GM06990 (cell line): ENCODE data around the gene ZBTB7B.

Experiments used
- DNase-seq: peaks from one replicate; pipeline ENCODE4 v3.0.0-alpha.2; 2011; ENCODE audit not compliant: insufficient read length; ENCODE audit errors: extremely low read depth
- H3K27me3 ChIP-seq: replicated peaks from 2 replicates; pipeline ENCODE4 v1.6.0; 2011; ENCODE audit warnings: low read length; ENCODE audit not compliant: control insufficient read depth, insufficient read depth
- H3K36me3 ChIP-seq: 2 replicates; pipeline ENCODE4 v1.5.1; 2011; ENCODE audit warnings: low read length; ENCODE audit not compliant: control insufficient read depth, insufficient read depth
- H3K4me3 ChIP-seq: replicated peaks from 2 replicates; pipeline ENCODE4 v1.5.1; 2011; ENCODE audit warnings: low read depth, mild to moderate bottlenecking, control low read depth, low read length
- TF ChIP-seq, protein P1 (sequence below): IDR thresholded peaks from 2 replicates; pipeline ENCODE4 v1.5.1; 2011; ENCODE audit warnings: low read length, control low read depth, mild to moderate bottlenecking, inconsistent platforms; ENCODE audit not compliant: insufficient read depth, poor library complexity, severe bottlenecking

The ZBTB7B gene

DNA sequence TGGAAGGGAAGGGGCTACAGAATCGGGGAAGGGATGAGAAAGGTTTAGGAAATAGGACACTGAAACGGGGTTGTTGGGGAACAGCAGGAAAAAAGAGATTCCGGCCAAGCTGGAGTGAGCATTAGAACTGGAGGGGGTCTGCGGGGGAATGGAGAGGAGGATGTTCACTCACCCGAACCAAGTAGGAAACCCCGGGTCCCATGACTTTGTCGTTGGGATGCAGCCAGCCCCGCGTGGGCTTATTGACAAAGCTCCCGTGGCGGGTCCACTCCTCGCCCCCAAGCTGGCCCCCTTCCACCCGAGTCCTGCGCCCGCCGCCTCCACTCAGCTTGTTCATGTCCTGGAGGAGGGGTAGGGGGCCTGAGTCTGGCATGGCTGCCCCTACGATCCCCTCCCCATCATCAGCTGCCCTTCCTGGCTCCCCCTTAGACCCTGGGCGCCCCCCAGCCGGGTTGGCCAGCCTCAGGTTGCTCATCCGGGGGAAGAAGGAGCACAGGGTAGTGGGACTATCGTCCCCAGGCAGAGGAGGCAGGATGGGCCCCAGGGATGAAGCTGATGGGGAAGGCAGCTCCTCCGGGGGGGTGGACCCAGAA is 32.6 kb upstream of the ZBTB7B start:
- Histone ChIP-seq H3K27me3 (no peaks in the 10 kb centered on the region), H3K4me3 (peak overlapping the region; percentile 39), H3K36me3 (peaks cover 31% of the 10 kb centered on the region)
- DNase-seq: no peak
- TF ChIP-seq, protein P1, sequence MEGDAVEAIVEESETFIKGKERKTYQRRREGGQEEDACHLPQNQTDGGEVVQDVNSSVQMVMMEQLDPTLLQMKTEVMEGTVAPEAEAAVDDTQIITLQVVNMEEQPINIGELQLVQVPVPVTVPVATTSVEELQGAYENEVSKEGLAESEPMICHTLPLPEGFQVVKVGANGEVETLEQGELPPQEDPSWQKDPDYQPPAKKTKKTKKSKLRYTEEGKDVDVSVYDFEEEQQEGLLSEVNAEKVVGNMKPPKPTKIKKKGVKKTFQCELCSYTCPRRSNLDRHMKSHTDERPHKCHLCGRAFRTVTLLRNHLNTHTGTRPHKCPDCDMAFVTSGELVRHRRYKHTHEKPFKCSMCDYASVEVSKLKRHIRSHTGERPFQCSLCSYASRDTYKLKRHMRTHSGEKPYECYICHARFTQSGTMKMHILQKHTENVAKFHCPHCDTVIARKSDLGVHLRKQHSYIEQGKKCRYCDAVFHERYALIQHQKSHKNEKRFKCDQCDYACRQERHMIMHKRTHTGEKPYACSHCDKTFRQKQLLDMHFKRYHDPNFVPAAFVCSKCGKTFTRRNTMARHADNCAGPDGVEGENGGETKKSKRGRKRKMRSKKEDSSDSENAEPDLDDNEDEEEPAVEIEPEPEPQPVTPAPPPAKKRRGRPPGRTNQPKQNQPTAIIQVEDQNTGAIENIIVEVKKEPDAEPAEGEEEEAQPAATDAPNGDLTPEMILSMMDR: no peak

DNA sequence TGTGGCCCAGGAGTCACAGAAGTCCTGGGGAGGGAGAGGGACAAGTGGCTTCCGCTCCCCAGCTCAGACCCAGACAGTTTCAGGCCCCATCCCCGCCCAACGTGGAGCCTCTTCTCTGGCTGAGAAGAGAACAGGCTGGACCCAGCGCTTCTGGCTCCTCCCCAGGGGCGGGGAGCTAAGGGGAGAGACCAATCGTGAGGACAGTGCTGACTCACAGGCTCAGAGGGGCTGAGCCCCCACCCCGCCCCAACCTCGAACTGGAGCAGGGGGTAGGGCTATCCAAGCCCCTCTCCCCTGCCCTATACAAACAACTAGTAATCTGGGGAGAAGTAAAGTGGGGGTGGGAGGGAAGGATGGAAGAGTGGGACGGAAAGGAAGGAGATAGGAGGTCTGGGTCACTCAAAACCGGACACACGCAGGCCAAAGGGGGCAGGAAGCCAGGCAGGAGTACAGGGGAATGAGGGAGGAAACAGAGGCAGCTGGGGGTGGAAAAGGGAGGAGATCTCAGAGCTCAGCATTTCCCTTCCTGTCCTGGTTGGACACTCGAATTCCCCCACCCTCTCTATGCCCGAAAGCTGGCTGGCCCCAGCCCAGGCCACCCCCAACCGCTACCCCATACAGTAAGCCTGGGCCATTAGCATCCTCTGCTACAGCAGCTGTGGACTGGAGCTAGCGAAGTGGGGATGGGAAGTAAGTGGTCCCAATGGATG is 31.8 kb upstream of the ZBTB7B start, which contains the start of gene SHC1:
TSS of gene SHC1 (minus strand) at position 117 of the 710 bp plus-strand sequence. CDS start 221 bp downstream, outside the sequence.
- no peak for DNase-seq
- H3K4me3 ChIP-seq: peak within 1 kb of the TSS; percentile 39
- H3K27me3 ChIP-seq: no peaks in the 10 kb centered on the region
- H3K36me3 ChIP-seq: peaks cover 25% of the 10 kb centered on the region
- TF ChIP-seq, protein P1: no peak

- H3K36me3 ChIP-seq: peaks cover 18% of the 10 kb centered on the region
- no peaks in the 10 kb centered on the region for H3K27me3 ChIP-seq
- TF ChIP-seq, protein P1: no peak
- peak overlapping the region; percentile 25; the same call in 1 of the 2 replicates for H3K4me3 ChIP-seq
- no peak for DNase-seq
Measured at GRCh38 chr1:154971341-154971998, 31.1 kb upstream of the ZBTB7B start.

DNA sequence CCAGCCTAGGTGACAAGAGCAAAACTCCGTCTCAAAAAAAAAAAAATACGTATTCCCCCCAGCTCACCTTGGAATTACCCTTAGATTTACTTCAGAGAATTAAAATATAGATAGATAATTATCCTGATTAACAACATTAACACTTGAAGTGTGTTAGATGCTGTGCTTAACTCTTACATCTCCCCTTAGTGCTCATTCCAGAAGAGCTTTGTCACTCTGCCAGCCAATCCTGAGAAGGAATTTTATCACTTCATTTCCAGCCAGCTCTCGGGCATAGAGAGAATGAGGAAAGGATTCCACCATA is 30.4 kb upstream of the ZBTB7B start:
- TF ChIP-seq, protein P1: no peak
- no peak for DNase-seq
- Histone ChIP-seq H3K36me3 (peaks cover 14% of the 10 kb centered on the region), H3K27me3 (no peaks in the 10 kb centered on the region), H3K4me3 (no peak overlapping the region)

DNA sequence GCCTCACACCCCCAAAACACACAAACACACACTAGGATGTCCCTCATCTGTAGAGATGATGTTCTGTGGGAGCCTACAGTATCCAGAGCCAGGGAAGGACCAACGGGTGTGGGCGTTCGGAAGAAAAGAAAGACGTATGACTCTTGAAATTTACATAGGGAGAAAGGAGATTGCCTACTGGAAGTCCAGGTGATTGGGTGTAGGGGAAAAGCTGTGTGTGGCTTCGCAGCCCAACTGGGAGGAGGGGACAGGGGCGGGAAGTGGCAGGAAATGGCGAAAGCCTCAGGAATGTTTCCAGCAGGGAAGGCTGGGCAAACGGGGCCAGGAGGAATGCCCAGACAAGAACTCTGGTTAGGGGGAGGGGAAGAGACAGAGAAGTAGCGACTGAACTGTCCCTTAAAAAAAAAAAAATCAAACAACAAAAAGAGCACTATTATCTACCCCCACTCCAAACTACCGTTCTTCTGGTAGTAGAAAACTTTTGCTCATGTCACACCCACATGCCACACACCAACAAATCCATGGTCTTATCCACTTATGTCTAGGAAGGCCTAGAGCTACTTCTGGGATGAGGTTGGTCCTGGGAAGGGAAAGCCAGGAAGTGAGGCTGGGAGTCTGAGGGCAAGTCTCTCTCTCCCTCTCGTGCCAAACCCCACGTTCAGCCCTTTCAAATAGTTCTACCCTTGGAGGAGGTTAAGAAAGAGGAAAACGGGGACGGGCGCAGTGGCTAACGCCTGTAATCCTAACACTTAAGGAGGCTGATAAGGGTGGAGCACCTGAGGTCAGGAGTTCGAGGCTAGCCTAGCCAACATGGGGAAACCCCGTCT is 29.9 kb upstream of the ZBTB7B start:
- Histone ChIP-seq H3K4me3 (peak overlapping the region; percentile 68), H3K36me3 (peaks cover 9% of the 10 kb centered on the region), H3K27me3 (no peaks in the 10 kb centered on the region)
- DNase-seq: no peak
- TF ChIP-seq, protein P1: no peak
